H7 (cell line): ENCODE results near the gene PLEKHA7. TPM values are rescaled to one million over a fixed set of nuclear protein-coding genes. Genes with fewer than 3 reads are reported as not detected.

Experiments used
- DNase-seq: peaks from one replicate; pipeline ENCODE4 v3.0.0; 2012
- H3K27me3 ChIP-seq: 2 replicates; pipeline ENCODE4 v1.6.0; 2011; ENCODE audit warnings: mild to moderate bottlenecking, low read length; ENCODE audit not compliant: control insufficient read depth, insufficient read depth
- H3K36me3 ChIP-seq: replicated peaks from 2 replicates; pipeline ENCODE4 v1.5.1; 2011; ENCODE audit warnings: low read length; ENCODE audit not compliant: control insufficient read depth, insufficient read depth
- H3K4me3 ChIP-seq: 2 replicates; pipeline ENCODE4 v1.5.1; 2011; ENCODE audit warnings: low read depth, mild to moderate bottlenecking, control low read depth, low read length, moderate library complexity; ENCODE audit not compliant: insufficient read depth
- total RNA-seq: library from RNA; depleted of rRNA; stranded (reverse); fragments of >200 nt; shearing (Covaris generic); gene quantifications from 2 replicates; pipeline ENCODE4 v1.2.3, GENCODE V29; 2014

PLEKHA7 gene
- total RNA-seq, 1 experiment from 2014 or later: 4.2 TPM

DNA sequence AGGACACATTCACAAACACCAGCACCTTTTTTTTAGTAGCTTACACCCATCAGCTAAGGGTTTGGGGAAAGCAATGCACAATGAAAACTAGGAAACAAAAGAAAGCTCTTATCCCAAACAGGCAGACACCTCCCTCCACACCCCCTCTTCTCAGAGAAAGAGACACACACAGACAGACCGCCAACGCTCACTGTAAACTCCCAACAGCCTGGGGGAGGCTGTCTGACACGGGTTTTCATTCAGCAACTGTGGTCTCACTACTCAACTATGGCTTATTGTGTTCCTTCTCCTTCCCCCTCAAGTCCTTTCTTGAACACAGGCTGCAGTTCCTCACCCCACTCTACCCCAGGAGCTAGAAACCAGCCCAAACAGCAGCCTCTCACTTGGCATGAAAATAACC lies 152.4 kb downstream of the PLEKHA7 start:
- no peak for DNase-seq
- H3K27me3 ChIP-seq: no peaks in the 10 kb centered on the region
- H3K4me3 ChIP-seq: no peak overlapping the region
- H3K36me3 ChIP-seq: no peaks in the 10 kb centered on the region

DNA sequence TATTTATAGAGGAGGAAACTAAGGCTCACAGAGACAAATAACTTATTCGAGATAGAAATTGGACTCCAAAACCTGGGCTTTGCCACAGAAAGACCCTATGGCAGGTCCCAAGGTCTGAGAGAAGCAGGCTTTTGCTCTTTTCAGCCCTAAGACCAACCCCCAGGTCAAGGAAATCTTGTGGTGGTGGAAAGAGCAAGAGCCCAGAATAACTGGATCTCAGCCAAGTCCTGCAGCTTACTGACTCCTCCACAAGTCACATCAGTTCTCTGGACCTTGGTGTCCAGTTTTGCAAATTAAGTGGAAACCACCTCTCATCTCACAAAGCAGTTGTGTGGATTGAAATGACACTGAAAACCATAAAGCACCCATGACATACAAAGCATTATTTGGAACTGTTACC lies 153.6 kb downstream of the PLEKHA7 start:
- Histone ChIP-seq H3K36me3 (no peaks in the 10 kb centered on the region), H3K27me3 (no peaks in the 10 kb centered on the region), H3K4me3 (no peak overlapping the region)
- DNase-seq: no peak

DNA sequence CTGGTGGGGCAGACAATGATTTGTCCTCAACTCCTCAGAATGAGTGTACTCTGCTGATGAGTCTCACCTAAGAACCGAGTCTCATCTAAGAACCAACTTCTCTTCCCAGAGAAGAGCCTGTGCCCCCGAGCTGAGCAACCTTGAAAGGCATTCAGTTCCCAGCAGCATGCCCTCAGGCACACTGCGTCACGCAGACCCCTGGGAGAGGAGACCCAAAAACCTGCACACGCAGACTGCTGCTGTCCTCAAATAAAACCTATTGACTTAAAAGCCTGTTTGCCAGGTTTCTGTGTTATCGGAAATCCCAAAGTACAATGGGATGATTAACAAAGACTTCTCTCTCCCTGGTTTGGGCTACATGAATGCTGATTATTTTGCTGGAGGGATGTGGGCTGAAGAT lies 154.6 kb downstream of the PLEKHA7 start:
- H3K27me3 ChIP-seq: no peaks in the 10 kb centered on the region
- no peak for DNase-seq
- H3K36me3 ChIP-seq: no peaks in the 10 kb centered on the region
- H3K4me3 ChIP-seq: no peak overlapping the region

DNA sequence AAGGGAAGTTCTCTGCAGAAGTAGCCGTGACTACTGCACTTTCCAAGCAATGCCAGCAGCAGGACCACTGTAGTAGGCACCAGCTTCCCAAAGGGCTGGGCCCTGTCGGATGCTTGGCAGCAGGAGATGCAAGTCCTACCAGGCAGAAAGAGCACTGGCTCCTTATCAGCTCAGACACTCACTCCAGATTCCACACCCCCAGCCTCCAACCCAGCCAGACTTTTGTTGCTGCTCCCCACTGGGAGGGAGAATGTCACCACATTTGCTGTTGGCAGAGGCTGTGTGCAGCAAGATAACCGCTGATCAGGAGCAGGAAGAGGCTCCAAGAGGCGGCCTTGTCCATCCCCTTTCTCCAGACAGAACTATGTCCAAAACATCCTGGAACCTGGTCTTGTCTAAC lies 157.0 kb downstream of the PLEKHA7 start:
- no peaks in the 10 kb centered on the region for H3K27me3 ChIP-seq
- no peak overlapping the region for H3K4me3 ChIP-seq
- no peaks in the 10 kb centered on the region for H3K36me3 ChIP-seq
- DNase-seq: no peak

DNA sequence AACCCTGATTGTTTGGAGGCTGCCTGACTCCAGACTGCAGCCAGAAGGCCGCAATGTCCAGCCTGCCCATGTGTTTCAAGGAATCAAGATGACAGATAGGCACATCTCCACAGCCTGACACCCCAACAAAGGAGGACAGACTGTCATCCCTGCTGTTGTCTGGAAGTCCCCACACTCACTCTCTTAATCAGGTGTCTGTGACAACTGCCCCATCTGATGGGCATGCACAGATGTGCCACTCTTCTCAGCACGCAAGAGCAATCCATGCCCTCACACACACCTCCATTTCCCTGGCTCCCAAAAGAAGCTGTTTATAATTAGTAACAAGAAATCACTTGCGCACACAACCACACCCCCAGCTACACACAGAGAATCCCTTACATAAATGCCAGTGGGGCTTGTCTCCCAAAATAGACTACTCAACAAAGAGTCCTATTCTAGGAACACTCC lies 158.2 kb downstream of the PLEKHA7 start:
- no peak for DNase-seq
- Histone ChIP-seq H3K4me3 (no peak overlapping the region), H3K27me3 (no peaks in the 10 kb centered on the region), H3K36me3 (no peaks in the 10 kb centered on the region)

DNA sequence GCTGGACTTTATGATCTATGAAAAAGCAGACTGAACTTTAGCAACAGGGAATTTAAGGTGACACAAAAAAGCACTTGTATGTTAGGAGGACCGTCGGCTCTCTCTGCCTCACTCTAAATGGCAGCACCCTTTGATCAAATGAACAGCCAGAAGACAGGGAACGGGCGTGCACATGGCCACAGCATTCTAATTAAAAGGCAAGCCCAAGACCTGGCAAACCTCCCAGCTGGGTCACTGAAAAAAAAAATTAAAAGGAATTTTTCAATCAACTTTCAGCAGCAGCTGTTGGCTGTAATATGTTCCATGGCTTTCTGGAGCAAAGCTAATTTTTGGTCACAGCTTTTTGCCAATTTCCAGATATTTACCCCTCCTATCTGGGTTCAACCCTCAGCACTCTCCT lies 159.2 kb downstream of the PLEKHA7 start:
- DNase-seq: no peak
- Histone ChIP-seq H3K4me3 (no peak overlapping the region), H3K36me3 (no peaks in the 10 kb centered on the region), H3K27me3 (no peaks in the 10 kb centered on the region)

DNA sequence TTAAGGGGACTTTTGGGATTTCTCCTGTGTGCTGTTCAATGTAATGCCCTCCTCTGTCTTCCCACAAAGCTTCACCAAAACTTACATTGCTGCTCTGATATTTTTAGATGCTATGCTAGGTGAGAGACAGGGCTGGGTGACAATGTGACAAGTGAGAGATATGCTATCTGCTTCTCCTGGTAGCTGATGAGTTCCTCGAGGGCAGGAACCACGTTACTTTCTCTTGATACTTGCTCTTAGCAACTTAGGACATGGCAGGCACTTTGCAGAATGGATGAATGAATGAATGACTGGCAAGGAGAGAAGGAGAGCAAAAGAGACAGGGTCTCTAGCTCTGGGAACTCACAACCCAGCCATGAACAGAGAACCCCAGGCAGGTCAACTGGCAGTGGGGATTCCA lies 160.4 kb downstream of the PLEKHA7 start:
- DNase-seq: no peak
- no peaks in the 10 kb centered on the region for H3K36me3 ChIP-seq
- no peak overlapping the region for H3K4me3 ChIP-seq
- no peaks in the 10 kb centered on the region for H3K27me3 ChIP-seq

DNA sequence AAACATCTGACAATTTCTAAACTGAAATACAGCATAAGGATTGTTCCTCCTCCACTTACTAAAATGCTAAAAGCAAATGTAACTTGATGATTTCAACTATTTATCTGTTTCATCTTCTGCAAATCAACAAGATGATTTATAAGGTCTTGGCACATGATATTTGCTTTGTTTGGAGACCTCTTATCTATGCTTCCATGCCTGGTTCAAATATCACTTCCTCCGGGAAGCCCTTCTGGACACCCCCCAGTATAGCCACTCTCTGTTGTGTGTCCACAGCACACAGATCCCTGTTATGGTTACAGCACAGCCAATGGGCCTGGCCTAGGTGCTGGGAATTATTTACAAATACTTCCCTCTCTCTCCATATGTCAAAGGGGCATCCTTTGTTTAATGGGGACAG lies 160.9 kb downstream of the PLEKHA7 start:
- H3K36me3 ChIP-seq: no peaks in the 10 kb centered on the region
- no peak for DNase-seq
- H3K4me3 ChIP-seq: no peak overlapping the region
- H3K27me3 ChIP-seq: no peaks in the 10 kb centered on the region

DNA sequence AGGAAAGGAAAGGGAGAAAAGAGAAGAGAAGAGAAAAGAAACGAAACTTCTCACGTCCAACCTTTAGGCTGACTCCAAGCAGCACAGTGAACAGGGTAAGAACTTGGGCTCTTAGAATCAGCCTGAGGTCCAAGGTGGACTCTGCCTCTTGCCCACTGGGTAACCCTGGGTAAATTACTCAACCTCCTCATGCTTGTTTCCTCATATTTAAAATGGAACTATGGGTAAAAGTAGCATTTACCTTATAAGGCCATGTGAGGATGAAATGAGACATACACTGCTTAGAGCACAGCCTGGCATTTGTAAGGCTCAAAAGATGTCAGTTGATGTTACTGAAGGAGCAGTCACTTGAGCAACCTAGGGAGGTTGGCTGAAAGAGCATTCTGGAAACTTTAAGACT lies 167.9 kb downstream of the PLEKHA7 start:
- Histone ChIP-seq H3K36me3 (no peaks in the 10 kb centered on the region), H3K27me3 (no peaks in the 10 kb centered on the region), H3K4me3 (no peak overlapping the region)
- DNase-seq: no peak

DNA sequence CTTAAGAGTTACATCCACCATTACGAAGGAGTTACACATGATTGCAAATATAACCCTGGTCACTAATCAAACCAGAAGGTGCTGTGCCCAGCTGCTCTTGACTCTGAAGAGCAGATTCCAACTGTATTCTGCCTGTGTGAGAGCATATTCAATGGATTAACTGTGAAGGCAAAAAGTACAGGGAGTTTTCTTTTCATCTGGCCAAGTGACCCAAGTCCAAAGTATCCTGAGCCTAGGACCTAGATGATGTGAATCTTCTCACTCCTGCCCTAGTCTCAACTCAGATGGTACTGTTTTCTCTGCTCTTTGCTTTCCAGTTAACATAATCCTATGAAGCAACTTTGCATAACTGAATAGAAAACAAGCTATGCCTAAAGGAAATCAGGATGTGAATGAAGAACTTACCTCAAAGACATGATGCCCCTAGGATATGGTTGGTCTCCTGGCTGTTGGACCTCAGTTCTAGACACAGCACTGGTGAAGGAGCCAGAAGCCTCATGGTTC lies 169.9 kb downstream of the PLEKHA7 start:
- DNase-seq: no peak
- H3K27me3 ChIP-seq: no peaks in the 10 kb centered on the region
- no peaks in the 10 kb centered on the region for H3K36me3 ChIP-seq

DNA sequence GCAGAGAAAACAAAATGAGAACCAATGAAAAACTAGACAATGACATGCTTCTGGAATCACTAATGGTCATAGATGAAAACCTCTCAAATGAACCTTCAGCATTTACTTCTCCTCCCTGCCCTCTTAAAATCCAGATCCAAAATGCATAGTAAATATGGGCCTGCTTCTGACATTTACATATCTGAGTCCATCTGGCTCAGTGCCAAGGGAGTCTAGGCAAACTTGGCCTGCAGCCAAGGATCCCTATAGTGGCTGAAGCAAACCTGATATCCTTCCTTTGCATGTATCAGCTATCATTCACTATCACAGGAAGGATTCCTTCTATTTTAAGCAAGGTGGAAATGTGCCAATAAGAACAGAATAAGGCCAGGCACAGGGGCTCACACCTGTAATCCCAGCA lies 170.9 kb downstream of the PLEKHA7 start:
- Histone ChIP-seq H3K4me3 (no peak overlapping the region), H3K36me3 (no peaks in the 10 kb centered on the region), H3K27me3 (no peaks in the 10 kb centered on the region)
- DNase-seq: no peak

More for the DNA sequence above, 169.9 kb downstream of the PLEKHA7 start:
- H3K4me3 ChIP-seq: no peak overlapping the region

DNA sequence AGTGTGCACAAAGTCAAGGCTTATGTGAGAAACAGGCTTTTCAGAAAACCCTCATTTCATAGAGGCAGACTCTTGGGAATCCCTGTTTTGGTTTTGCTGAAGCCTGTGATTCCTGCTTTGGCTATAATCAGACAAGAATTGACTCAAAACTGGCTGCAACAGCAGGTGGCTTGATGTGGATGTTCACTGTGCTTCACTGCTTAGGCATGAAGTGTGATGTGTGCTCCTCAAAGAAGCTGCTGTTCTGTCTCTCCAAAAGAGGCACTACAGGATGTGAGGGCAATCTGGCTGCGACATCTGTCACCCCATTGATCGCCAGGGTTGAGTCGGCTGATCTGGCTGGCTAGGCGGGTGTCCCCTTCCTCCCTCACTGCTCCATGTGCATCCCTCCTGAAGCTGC lies 172.2 kb downstream of the PLEKHA7 start:
- Histone ChIP-seq H3K27me3 (no peaks in the 10 kb centered on the region), H3K4me3 (no peak overlapping the region), H3K36me3 (no peaks in the 10 kb centered on the region)
- DNase-seq: no peak

DNA sequence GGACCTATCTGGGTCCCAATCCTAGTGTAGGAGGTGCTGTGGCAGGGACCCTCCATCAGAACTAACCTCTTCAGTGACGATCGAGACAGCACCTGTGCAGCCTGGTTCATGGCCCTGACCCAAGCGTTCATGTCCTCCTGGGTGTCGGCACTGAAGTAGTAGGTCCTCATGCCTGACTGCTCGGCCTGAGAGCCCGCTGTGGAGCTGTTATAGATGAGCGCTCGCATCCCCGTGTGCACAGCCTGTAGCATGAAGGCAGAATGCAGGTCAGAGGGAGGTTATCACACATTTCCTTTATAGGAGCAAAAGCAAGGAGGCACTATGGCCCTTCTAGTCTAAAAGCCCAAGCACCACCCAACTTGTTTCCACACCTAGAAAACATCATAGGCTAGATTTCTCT lies 172.7 kb downstream of the PLEKHA7 start:
- no peak for DNase-seq
- H3K36me3 ChIP-seq: no peaks in the 10 kb centered on the region
- H3K27me3 ChIP-seq: no peaks in the 10 kb centered on the region
- no peak overlapping the region for H3K4me3 ChIP-seq

DNA sequence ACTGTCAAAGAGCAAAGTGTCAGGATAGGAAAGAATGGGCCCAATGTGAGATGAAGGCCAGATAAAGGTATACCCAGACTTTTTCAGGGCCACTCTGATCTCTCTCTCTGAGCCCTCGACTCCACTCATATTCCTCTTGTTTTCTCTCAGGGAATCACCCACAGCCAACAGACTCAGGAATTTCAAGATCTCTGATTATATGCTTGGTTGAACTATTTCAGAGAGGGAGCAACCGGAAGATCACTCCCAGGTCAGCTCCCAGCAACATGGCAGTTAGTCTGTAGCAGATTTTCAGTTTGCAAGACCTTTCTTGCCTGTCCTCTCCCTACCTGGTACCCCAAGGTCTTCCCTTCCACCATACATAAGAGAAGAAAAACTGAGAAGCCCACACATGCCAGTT lies 173.3 kb downstream of the PLEKHA7 start:
- no peak overlapping the region for H3K4me3 ChIP-seq
- no peaks in the 10 kb centered on the region for H3K36me3 ChIP-seq
- no peaks in the 10 kb centered on the region for H3K27me3 ChIP-seq
- DNase-seq: no peak

DNA sequence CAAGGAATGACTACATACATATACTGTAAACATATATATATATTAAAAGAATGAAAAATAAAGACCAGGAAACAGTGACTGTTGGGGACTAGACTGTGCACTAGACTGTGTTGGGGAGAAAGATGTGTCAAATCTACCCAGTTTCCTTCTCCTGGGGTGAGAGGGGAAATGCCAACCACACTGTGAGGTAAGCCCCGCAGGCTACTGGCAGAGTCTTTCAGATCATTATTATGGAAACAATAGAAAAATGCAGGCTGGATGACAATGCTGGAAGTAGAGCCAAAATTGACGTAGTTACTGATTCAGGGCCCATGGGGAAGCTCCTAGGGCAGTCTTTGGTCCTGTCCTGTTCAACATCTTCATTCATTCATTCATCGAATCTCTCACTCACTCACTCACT lies 174.4 kb downstream of the PLEKHA7 start:
- no peak for DNase-seq
- H3K4me3 ChIP-seq: no peak overlapping the region
- no peaks in the 10 kb centered on the region for H3K36me3 ChIP-seq
- no peaks in the 10 kb centered on the region for H3K27me3 ChIP-seq

DNA sequence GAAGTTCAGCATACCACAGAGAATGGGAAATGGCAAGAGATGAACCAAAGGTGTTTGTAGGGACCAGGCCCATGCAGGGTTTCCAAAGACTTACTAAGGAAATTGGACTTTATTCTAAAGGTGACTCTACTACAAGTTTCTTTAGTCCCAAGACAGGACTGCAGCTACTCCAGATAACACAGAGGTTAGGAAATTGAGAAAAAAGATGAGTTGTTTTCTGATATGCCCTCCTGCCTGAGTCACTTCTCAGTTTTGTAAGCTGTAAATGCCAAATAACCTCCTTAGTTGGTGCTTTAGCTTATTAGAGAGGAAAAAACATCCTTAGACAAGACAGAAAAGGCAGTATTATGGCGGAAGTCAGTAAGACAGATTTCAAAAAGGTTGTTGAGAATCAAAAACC lies 179.8 kb downstream of the PLEKHA7 start:
- no peak for DNase-seq
- H3K4me3 ChIP-seq: no peak overlapping the region
- H3K36me3 ChIP-seq: no peaks in the 10 kb centered on the region

More for the DNA sequence above, 179.8 kb downstream of the PLEKHA7 start:
- no peaks in the 10 kb centered on the region for H3K27me3 ChIP-seq
